Measurements from ENCODE around the gene UNC13C.

DNA sequence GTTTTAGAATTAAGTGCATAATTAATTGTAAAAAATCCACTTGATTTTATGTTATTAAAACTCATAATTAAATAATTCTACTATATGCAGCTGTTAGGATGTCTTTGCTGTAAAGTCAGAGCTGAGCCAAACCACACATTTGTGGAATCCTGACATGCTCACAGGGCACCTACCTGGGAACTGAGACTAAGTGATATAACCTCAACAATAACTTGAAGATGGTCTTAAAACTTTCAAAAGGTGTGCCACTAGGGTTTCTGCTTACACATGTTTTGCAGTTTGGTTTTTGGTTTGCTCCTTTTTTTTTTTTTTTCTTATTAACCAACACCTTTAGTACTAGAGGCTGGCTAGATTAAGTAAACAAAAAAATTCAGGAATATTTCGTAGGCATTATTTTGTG lies 549.8 kb downstream of the UNC13C start:
- TF ChIP-seq, protein P1, sequence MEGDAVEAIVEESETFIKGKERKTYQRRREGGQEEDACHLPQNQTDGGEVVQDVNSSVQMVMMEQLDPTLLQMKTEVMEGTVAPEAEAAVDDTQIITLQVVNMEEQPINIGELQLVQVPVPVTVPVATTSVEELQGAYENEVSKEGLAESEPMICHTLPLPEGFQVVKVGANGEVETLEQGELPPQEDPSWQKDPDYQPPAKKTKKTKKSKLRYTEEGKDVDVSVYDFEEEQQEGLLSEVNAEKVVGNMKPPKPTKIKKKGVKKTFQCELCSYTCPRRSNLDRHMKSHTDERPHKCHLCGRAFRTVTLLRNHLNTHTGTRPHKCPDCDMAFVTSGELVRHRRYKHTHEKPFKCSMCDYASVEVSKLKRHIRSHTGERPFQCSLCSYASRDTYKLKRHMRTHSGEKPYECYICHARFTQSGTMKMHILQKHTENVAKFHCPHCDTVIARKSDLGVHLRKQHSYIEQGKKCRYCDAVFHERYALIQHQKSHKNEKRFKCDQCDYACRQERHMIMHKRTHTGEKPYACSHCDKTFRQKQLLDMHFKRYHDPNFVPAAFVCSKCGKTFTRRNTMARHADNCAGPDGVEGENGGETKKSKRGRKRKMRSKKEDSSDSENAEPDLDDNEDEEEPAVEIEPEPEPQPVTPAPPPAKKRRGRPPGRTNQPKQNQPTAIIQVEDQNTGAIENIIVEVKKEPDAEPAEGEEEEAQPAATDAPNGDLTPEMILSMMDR (IDR thresholded peaks at IDR 0.05) = no peak
- TF ChIP-seq POLR2A (IDR thresholded peaks at IDR 0.05) = no peak
